IMR-90 (cell line): ENCODE results near the gene RRAGC.

Source experiments
- MXI1 ChIP-seq: IDR thresholded peaks from 2 replicates; pipeline ENCODE4 v1.6.1; 2012; ENCODE audit warnings: low read depth, mild to moderate bottlenecking, low read length, moderate library complexity, borderline replicate concordance
- POLR2A ChIP-seq: IDR thresholded peaks from 2 replicates; pipeline ENCODE4 v1.6.1; 2012; ENCODE audit warnings: mild to moderate bottlenecking, low read depth, low read length
- RFX5 ChIP-seq: IDR thresholded peaks from 2 replicates; pipeline ENCODE4 v1.8.0; 2012; ENCODE audit warnings: low read depth, mild to moderate bottlenecking, low read length, moderate library complexity
- USF2 ChIP-seq: fragments of 150-350 bp; IDR thresholded peaks from 2 replicates; pipeline ENCODE4 v1.6.1; 2017; ENCODE audit warnings: mild to moderate bottlenecking, antibody characterized with exemption, low read length, low read depth
- TF ChIP-seq, protein P1 (sequence below): conservative IDR thresholded peaks from 2 replicates; pipeline ENCODE4 v1.5.1; 2012; ENCODE audit warnings: mild to moderate bottlenecking, low read depth, low read length, improper control_type of control experiment

DNA sequence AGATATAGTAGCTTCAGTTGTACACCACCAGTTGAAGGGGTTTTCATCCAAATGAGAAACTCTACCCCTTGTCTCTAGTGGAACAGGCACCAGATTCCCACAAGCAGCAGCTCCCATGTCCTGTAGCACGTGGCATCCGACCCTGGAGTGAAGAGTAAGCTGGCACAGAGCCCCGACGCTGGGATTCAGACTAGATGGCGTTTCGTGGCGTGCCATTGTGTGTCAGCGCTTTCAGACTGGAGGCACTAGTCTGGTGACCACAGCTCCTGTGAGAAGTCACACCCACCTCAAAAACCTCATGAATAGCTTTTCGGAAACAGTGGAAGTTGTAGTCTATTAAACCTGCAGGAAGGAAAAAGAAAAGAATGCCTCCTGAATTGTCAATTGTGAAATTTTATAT lies 20.2 kb downstream of the RRAGC start:
- TF ChIP-seq USF2 (no peak), RFX5 (no peak), MXI1 (no peak), POLR2A (no peak)
- TF ChIP-seq, protein P1, sequence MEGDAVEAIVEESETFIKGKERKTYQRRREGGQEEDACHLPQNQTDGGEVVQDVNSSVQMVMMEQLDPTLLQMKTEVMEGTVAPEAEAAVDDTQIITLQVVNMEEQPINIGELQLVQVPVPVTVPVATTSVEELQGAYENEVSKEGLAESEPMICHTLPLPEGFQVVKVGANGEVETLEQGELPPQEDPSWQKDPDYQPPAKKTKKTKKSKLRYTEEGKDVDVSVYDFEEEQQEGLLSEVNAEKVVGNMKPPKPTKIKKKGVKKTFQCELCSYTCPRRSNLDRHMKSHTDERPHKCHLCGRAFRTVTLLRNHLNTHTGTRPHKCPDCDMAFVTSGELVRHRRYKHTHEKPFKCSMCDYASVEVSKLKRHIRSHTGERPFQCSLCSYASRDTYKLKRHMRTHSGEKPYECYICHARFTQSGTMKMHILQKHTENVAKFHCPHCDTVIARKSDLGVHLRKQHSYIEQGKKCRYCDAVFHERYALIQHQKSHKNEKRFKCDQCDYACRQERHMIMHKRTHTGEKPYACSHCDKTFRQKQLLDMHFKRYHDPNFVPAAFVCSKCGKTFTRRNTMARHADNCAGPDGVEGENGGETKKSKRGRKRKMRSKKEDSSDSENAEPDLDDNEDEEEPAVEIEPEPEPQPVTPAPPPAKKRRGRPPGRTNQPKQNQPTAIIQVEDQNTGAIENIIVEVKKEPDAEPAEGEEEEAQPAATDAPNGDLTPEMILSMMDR, result no peak
